ENCODE measurements around the gene BABAM1.
"Not testable (repeated sequence)": the region's sequence is repeated elsewhere in the genome, so short reads cannot be mapped to it uniquely, and the experiment has no call there.

BABAM1 gene

GRCh38 chr19:17243830-17244617 is 23.2 kb upstream of the BABAM1 start:
- no peak for DNase-seq

- no peak for DNase-seq
These were observed 22.4 kb upstream of the BABAM1 start for GRCh38 chr19:17244618-17245534.

GRCh38 chr19:17245535-17245984 is 21.7 kb upstream of the BABAM1 start, which contains the start of gene NR2F6:
NR2F6 (minus strand) TSS chr19:17245919; CDS start chr19:17245220, 699 bp downstream.
- DNase-seq = no peak

- no peak for DNase-seq
These were observed 20.4 kb upstream of the BABAM1 start for GRCh38 chr19:17246681-17247425.

GRCh38 chr19:17248011-17248776 is 19.0 kb upstream of the BABAM1 start:
- no peak for DNase-seq

- no peak for DNase-seq
These were observed 17.2 kb upstream of the BABAM1 start for GRCh38 chr19:17249887-17250548.

GRCh38 chr19:17254636-17255035 is 12.6 kb upstream of the BABAM1 start:
- no peak for DNase-seq

GRCh38 chr19:17255150-17255621 is 12.1 kb upstream of the BABAM1 start:
- no peak for DNase-seq

GRCh38 chr19:17256130-17256529 is 11.1 kb upstream of the BABAM1 start:
- no peak for DNase-seq

GRCh38 chr19:17259118-17259780 is 8.0 kb upstream of the BABAM1 start:
- DNase-seq = no peak

- no peak for DNase-seq
These were observed 7.3 kb upstream of the BABAM1 start for GRCh38 chr19:17259934-17260333.

- peak; percentile 91 for DNase-seq
These were observed 6.4 kb upstream of the BABAM1 start for GRCh38 chr19:17260842-17261325.

GRCh38 chr19:17262557-17262956 is 4.7 kb upstream of the BABAM1 start:
- DNase-seq = no peak

- DNase-seq = no peak
These were observed 3.3 kb upstream of the BABAM1 start for GRCh38 chr19:17263712-17264640.

GRCh38 chr19:17264641-17264979 is 2.6 kb upstream of the BABAM1 start, which contains the start of gene USHBP1:
USHBP1 (minus strand) TSS chr19:17264745; CDS start chr19:17264299, 446 bp downstream.
- DNase-seq = no peak

- DNase-seq = no peak
These were observed 1.2 kb upstream of the BABAM1 start for GRCh38 chr19:17266026-17266425.

GRCh38 chr19:17266589-17266974 is 661 bp upstream of the BABAM1 start:
- no peak for DNase-seq

GRCh38 chr19:17268754-17269153 is 1.5 kb downstream of the BABAM1 start:
- DNase-seq = no peak

- not testable (repeated sequence) for DNase-seq
These were observed 7.6 kb downstream of the BABAM1 start for GRCh38 chr19:17274892-17275291.
